NCI-H1436 (cell line): ENCODE data around the gene DACH2.

Experiments used
- DNase-seq: peaks from one replicate; lab custom pipeline; 2025; lab: John Stamatoyannopoulos, UW

The DACH2 gene

DNA sequence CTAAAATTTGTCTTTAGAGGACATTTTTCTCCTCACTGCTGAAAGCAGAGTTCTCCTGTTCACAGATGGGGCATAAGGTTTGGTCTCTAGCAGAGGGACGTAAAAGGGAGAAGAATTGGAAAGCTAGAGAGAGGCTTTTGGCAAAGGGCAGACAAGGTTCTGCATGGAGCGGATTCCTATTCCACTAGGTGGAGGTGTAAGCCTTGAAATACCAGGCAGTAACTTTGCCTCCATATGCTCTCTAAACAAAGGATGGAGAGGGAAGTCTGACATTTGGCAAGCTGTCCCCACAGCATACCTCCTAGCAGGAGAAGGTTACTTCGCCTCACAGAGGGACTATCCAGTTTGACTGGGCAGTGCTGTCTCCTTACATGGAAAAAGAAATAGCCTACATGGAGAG lies 174.7 kb downstream of the DACH2 start:
- no peak for DNase-seq

DNA sequence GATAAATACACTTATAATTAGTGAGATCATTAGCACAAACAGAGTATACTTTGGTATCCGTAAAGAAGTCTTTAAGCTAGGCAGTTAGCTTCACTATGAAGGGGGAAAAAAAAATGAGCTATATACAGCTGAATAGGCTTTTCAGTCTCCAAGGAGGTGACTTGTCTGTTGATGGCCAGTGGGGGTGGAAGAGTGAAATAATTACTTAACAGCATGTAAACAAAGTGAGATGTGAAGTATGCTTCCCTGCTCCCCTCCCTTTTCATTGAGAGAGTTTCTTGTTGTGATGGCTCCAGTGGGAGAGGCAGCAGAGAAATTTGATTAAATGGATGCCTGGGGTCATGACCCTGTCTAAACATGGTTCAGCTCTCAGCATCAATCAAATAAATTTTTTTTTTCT lies 180.9 kb downstream of the DACH2 start:
- DNase-seq, result no peak

GRCh38 chrX:86348669-86349068 lies 200.4 kb downstream of the DACH2 start:
- DNase-seq, result no peak

DNA sequence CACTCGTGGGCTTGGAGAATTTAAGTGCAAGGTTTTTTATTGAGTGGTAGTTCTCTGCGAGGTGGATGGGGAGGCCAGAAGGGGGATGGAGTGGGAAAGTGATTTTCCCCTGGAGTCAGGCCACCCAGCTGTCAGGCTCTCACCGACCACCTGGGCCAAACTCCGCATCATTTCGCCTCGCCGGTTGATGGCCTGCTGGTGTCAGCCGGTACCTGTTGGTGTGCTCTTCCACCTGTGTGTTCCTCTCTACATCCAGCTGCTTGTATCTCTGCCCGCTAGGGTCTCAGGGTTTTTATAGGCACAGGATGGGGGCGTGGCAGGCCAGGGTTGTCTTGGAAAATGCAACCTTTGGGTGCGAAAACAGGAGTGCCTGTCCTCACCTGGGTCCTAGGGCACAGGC lies 200.9 kb downstream of the DACH2 start:
- DNase-seq, result no peak

GRCh38 chrX:86369847-86370630 lies 221.8 kb downstream of the DACH2 start:
- no peak for DNase-seq

GRCh38 chrX:86370927-86371326 lies 222.7 kb downstream of the DACH2 start:
- DNase-seq, result no peak

GRCh38 chrX:86379209-86379608 lies 231.0 kb downstream of the DACH2 start:
- DNase-seq, result no peak

DNA sequence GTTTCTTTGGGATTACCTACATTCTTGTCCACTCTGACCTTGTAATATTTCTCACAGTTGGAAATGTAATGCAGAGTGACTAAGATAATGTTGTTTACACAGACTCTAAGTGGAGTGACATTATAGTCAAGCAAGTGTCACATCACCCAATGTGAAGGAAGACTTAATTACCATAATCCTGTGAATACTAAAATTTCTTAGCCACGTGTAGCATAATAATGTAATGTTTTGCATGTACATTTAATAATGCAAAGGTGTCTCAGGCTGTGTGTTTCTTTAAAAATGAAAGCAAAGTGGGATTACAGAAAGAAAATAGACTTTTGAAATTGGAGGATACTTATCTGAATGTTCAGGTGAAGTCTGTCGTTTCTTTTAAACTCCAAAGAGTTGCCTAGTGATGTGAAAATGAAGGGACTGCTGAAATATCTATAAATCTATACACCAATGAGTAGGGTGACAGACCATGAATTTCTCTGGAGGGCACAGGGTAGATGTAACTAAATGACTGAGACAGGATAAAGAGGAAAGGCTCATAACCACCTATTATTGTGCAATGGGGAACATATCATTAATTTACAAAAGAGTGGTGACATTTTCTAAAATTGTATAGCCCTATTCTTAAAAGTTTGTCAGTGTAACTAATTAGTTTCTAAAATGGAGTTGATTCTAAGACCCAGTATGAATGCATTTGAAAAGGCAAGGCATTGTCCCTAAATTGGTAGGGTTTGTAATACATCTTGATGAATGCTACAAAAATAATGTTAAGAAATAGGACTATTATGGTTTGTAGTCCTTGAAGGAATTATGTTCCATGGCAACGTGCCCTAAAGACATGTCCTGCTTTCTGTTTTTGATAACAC lies 235.7 kb downstream of the DACH2 start:
- no peak for DNase-seq

DNA sequence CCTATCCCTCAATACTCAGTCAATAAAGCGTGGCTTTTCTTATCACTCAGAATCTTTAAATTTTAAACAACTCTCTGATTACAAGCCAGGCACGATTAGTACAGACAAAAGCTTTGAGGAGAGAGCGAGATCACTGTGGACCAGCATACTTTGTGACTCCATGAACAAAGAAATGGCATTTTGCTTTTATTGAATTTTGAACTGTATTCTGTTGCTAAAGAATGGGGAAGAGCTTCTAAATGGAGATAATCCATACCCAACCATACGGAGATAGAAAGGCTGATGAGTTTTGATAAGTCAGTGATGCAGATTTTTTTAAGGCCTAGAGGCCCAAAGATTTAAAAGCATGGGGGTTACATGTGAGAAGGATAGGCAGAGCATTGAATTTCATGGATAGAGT lies 259.1 kb downstream of the DACH2 start:
- no peak for DNase-seq

DNA sequence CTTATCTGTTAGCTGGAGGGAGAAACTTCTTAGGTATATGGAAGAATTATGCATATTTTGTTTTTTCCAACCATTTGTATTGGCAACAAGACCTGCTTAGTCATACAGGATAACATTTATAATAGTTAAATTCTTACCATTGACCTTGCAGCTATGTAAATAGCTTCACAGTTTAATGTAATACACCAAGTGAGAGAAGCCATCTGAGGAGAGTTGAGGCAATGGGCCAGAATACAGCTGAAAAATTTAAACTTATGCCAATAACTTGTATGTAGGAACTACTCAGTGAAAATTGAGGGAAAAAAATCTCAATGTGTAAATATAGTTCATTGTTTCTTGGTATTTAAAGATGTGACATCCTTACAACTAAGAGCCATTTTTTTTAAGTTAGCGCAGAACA lies 273.5 kb downstream of the DACH2 start:
- DNase-seq, result no peak

DNA sequence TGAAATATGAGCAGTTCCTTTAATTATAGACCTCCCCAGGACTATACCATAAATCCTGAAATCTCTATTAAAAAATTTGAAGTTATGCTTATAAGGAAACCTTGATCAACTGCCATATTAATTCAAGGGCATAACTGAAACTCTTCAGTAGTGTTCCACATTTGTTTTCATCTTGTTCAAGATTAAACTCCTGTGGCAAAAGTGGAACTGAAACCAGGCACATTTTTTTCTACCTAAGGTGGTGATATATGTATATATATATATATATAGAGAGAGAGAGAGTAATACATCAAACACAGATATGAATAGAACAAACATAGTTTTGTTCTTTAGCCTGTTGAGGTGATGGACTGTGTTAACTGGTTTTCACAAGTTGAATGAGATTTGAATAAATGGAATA lies 287.9 kb downstream of the DACH2 start:
- DNase-seq, result no peak

DNA sequence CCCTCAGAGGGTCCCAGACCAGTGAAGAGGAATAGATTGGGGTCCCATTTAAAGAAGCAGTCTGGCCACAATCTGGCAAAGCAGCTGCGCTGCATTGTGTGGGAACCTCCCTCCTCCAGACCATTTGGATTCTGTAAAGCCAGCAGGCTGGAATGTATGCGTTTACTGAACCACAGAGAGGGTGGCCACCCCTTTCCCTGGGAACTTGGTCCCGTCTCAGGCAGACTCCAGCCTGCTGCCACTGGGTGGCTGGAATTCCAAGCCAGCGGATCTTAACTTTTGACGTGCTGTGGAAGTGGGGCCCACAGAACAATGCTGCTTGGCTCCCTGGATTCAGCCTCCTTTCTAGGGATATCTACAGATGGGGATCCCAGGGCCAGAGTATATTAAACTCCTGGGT lies 307.2 kb downstream of the DACH2 start:
- no peak for DNase-seq

DNA sequence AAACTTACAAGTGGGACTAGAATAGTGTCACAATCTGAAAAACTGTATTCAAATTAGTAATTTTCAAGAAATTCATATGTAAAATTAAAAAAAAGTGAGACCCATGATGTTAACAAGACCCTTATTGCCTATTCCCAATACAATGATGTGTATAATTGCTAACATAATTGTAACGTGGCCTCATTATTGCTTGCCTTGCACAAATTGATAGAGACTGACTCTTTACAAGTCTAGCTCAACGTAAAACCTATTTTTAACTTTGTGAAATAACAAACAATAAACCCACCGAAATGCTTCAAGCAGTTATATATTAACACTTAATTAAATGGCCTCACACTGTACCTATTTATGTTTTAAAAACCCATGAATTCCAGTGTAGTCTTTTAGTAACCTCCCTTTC lies 312.5 kb downstream of the DACH2 start:
- no peak for DNase-seq

DNA sequence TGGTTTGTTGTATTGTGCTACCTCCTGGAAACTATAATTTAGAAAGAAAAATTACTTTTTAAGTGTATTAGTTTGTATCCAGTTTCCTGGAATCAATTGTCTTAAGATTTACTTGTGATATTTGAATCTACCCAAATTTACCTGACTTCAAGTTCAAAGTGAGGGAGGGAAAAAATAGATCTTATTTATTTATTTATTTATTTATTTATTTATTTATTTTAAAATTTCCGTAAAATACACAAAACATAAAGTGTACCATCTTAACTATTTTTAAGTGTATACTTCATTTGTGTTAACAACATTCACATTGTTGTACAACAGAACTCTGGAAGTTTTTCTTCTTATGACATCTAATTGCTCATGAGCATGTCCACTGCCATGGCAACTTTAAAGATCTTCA lies 356.0 kb downstream of the DACH2 start:
- DNase-seq, result no peak

- no peak for DNase-seq
Observed at GRCh38 chrX:86507331-86507730, 359.1 kb downstream of the DACH2 start.

GRCh38 chrX:86579777-86580176 lies 431.5 kb downstream of the DACH2 start:
- DNase-seq, result no peak

- DNase-seq, result no peak
Observed at GRCh38 chrX:86604607-86605006, 456.4 kb downstream of the DACH2 start.

GRCh38 chrX:86696951-86697350 lies 548.7 kb downstream of the DACH2 start:
- no peak for DNase-seq

GRCh38 chrX:86711531-86712180 lies 563.4 kb downstream of the DACH2 start:
- DNase-seq, result no peak

DNA sequence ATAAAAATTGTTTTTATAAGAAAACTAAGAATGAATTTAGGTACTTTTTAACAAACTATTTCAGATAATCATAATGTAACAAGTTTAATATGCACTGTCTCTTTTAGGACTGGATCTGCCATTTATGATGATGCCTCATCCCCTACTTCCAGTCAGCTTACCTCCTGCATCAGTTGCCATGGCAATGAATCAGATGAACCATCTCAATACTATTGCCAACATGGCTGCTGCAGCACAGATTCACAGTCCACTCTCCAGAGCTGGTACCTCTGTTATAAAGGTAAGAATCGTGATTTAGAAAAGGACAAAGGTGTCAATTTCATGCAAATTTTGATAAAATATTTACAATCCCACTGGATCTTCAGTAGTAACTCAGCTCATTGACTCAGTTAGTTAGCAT lies 566.2 kb downstream of the DACH2 start:
- DNase-seq, result no peak

GRCh38 chrX:86724277-86724676 lies 576.0 kb downstream of the DACH2 start:
- DNase-seq, result no peak

DNA sequence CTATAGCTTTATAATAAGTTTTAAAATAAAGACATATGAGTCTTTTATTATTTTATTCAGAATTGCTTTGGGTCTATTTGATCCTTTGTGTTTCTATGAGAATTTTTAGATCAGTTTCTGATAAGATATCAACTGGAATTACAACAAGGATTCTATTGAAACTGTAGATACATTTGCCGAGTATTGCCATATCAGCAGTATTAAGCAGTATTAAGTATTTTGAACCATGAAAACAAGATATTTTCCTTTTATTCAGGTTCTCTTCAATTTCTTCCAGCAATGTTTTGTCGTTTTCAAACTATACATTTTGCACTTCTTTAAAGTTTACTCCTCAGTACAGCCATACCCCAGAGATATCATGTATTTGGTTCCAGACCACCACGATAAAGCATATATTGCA lies 598.8 kb downstream of the DACH2 start:
- DNase-seq, result no peak

- DNase-seq, result no peak
Observed at GRCh38 chrX:86805241-86805640, 657.0 kb downstream of the DACH2 start.
